Neural cell (in vitro differentiated cells): ENCODE results near the gene CDK11B. TPM values are rescaled to one million over a fixed set of nuclear protein-coding genes. Genes with fewer than 3 reads are reported as not detected.

Source experiments
- H2AFZ ChIP-seq: fragments of 200-600, 300-800 bp; sonication (generic), shearing (Covaris generic); 2 replicates; pipeline ENCODE4 v1.6.0; 2014; ENCODE audit warnings: low read depth, mild to moderate bottlenecking, antibody characterized with exemption, low read length, moderate library complexity
- H3F3A ChIP-seq: fragments of 200-600 bp; shearing (Covaris generic); 2 replicates; pipeline ENCODE4 v1.6.1; 2016; ENCODE audit warnings: mild to moderate bottlenecking, moderate library complexity, mixed read lengths, antibody characterized with exemption, low read length; ENCODE audit not compliant: insufficient read depth, poor library complexity, severe bottlenecking
- H3K27ac ChIP-seq: fragments of 200-600, 300-800 bp; sonication (generic), shearing (Covaris generic); 2 replicates; pipeline ENCODE4 v1.5.1; 2014; ENCODE audit warnings: mild to moderate bottlenecking, low read length, moderate library complexity
- H3K27me3 ChIP-seq: fragments of 300-800, 200-600 bp; sonication (generic), shearing (Covaris generic); 2 replicates; pipeline ENCODE4 v1.6.0; 2014; ENCODE audit warnings: mild to moderate bottlenecking, low read depth, low read length, moderate library complexity; ENCODE audit not compliant: insufficient read depth
- H3K36me3 ChIP-seq: fragments of 300-800, 200-600 bp; sonication (generic), shearing (Covaris generic); 2 replicates; pipeline ENCODE4 v1.5.1; 2014; ENCODE audit warnings: mild to moderate bottlenecking, antibody characterized with exemption, low read length, moderate library complexity; ENCODE audit not compliant: insufficient read depth
- H3K4me2 ChIP-seq: fragments of 300-800, 200-600 bp; sonication (generic), shearing (Covaris generic); 2 replicates; pipeline ENCODE4 v1.6.0; 2014; ENCODE audit warnings: mild to moderate bottlenecking, low read length
- H3K4me3 ChIP-seq: fragments of 300-800, 200-600 bp; sonication (generic), shearing (Covaris generic); 2 replicates; pipeline ENCODE4 v1.5.1; 2014; ENCODE audit warnings: mild to moderate bottlenecking, low read length, moderate library complexity
- H3K79me2 ChIP-seq: fragments of 200-600 bp; shearing (Covaris generic); replicated peaks from 2 replicates; pipeline ENCODE4 v1.6.0; 2014; ENCODE audit warnings: mild to moderate bottlenecking, low read length, moderate library complexity; ENCODE audit not compliant: insufficient read depth
- H3K9ac ChIP-seq: fragments of 300-800, 200-600 bp; sonication (generic), shearing (Covaris generic); 2 replicates; pipeline ENCODE4 v1.6.1; 2016; ENCODE audit warnings: mild to moderate bottlenecking, low read length, mixed read lengths
- H3K9me2 ChIP-seq: fragments of 200-600 bp; shearing (Covaris generic); 2 replicates; pipeline ENCODE4 v1.6.1; 2016; ENCODE audit warnings: mild to moderate bottlenecking, low read length, mixed read lengths; ENCODE audit not compliant: insufficient read depth
- H3K9me3 ChIP-seq: fragments of 200-600, 300-800 bp; sonication (generic), shearing (Covaris generic); 2 replicates; pipeline ENCODE4 v1.6.1; 2016; ENCODE audit warnings: mild to moderate bottlenecking, mixed run types, low read length, moderate library complexity, mixed read lengths
- H4K20me1 ChIP-seq: fragments of 200-600 bp; shearing (Covaris generic); 2 replicates; pipeline ENCODE4 v1.6.1; 2016; ENCODE audit warnings: mild to moderate bottlenecking, mixed run types; ENCODE audit not compliant: insufficient read depth
- CTCF ChIP-seq: fragments of 450-650 bp; IDR thresholded peaks from 2 replicates; pipeline ENCODE4 v1.5.1; 2014; ENCODE audit warnings: antibody characterized with exemption, mild to moderate bottlenecking, moderate library complexity; ENCODE audit not compliant: poor library complexity, severe bottlenecking
- EP300 ChIP-seq: fragments of 450-650 bp; conservative IDR thresholded peaks from 2 replicates; pipeline ENCODE4 v1.6.1; 2014; ENCODE audit warnings: antibody characterized with exemption, mild to moderate bottlenecking, moderate library complexity; ENCODE audit not compliant: poor library complexity, severe bottlenecking
- EZH2 ChIP-seq: fragments of 200-600, 300-800 bp; shearing (Covaris generic), sonication (generic); IDR thresholded peaks from 2 replicates; pipeline ENCODE4 v1.6.1; 2014; ENCODE audit warnings: antibody characterized with exemption, low read length, borderline replicate concordance, mild to moderate bottlenecking; ENCODE audit not compliant: insufficient read depth, poor library complexity, severe bottlenecking
- MXI1 ChIP-seq: fragments of 450-650 bp; conservative IDR thresholded peaks from 2 replicates; pipeline ENCODE4 v1.6.1; 2014; ENCODE audit warnings: antibody characterized with exemption, mild to moderate bottlenecking; ENCODE audit not compliant: poor library complexity, severe bottlenecking
- POLR2AphosphoS5 ChIP-seq: IDR thresholded peaks from 2 replicates; pipeline ENCODE4 v1.6.1; 2012
- RAD21 ChIP-seq: fragments of 450-650 bp; conservative IDR thresholded peaks from 2 replicates; pipeline ENCODE4 v1.6.1; 2014; ENCODE audit warnings: antibody characterized with exemption, mild to moderate bottlenecking, moderate library complexity
- REST ChIP-seq: IDR thresholded peaks from 2 replicates; pipeline ENCODE4 v1.6.1; 2012; ENCODE audit warnings: borderline replicate concordance
- SMC3 ChIP-seq: fragments of 450-650 bp; conservative IDR thresholded peaks from 2 replicates; pipeline ENCODE4 v1.6.1; 2014; ENCODE audit warnings: antibody characterized with exemption, mild to moderate bottlenecking, moderate library complexity; ENCODE audit not compliant: poor library complexity
- TAF1 ChIP-seq: IDR thresholded peaks from 2 replicates; pipeline ENCODE4 v1.6.1; 2012; ENCODE audit warnings: low read depth
- polyA plus RNA-seq: library from polyadenylated mRNA; depleted of rRNA; stranded (reverse); fragments of >200 nt; gene quantifications from 2 replicates; pipeline ENCODE4 v1.2.3, GENCODE V29; 2014

CDK11B gene
- polyA plus RNA-seq, 1 donor from 2014 or later, result 9.6 TPM

- H3K4me3 ChIP-seq, result peak overlapping the region; percentile 65
Observed at GRCh38 chr1:1598720-1599029, 60.1 kb downstream of the CDK11B start.

GRCh38 chr1:1598051-1598719 lies 60.6 kb downstream of the CDK11B start:
- peak overlapping the region; percentile 65 for H3K4me3 ChIP-seq

More at GRCh38 chr1:1598720-1599029, 60.1 kb downstream of the CDK11B start:
- Histone ChIP-seq H3K4me2 (no peak overlapping the region), H3K27ac (no peak overlapping the region), H3K79me2 (no peaks in the 10 kb centered on the region), H3K9ac (no peak overlapping the region), H3K9me2 (no peaks in the 10 kb centered on the region), H3K27me3 (peaks cover 12% of the 10 kb centered on the region), H3F3A (no peaks in the 10 kb centered on the region), H4K20me1 (no peaks in the 10 kb centered on the region), H3K36me3 (no peaks in the 10 kb centered on the region), H3K9me3 (no peaks in the 10 kb centered on the region), H2AFZ (no peak overlapping the region)
- TF ChIP-seq POLR2AphosphoS5, result no peak
- TF ChIP-seq SMC3, result no peak

More at GRCh38 chr1:1598051-1598719, 60.6 kb downstream of the CDK11B start:
- no peaks in the 10 kb centered on the region for H3K9me3 ChIP-seq
- peak overlapping the region; percentile 19 for H3K4me2 ChIP-seq
- H2AFZ ChIP-seq, result no peak overlapping the region
- TF ChIP-seq TAF1, result no peak
- TF ChIP-seq RAD21, result no peak
- TF ChIP-seq MXI1, result no peak
- TF ChIP-seq CTCF, result no peak
- TF ChIP-seq EP300, result no peak
- TF ChIP-seq REST, result no peak
- TF ChIP-seq POLR2AphosphoS5, result no peak
- no peak for TF ChIP-seq EZH2
- no peak for TF ChIP-seq SMC3
- H3K36me3 ChIP-seq, result no peaks in the 10 kb centered on the region
- H3F3A ChIP-seq, result no peaks in the 10 kb centered on the region
- H3K27ac ChIP-seq, result no peak overlapping the region
- no peaks in the 10 kb centered on the region for H3K79me2 ChIP-seq
- H3K9ac ChIP-seq, result peak overlapping the region; percentile 23
- H3K9me2 ChIP-seq, result no peaks in the 10 kb centered on the region
- H4K20me1 ChIP-seq, result no peaks in the 10 kb centered on the region
- peaks cover 12% of the 10 kb centered on the region for H3K27me3 ChIP-seq
